ENCODE measurements around the gene CXXC5.

The CXXC5 gene

DNA sequence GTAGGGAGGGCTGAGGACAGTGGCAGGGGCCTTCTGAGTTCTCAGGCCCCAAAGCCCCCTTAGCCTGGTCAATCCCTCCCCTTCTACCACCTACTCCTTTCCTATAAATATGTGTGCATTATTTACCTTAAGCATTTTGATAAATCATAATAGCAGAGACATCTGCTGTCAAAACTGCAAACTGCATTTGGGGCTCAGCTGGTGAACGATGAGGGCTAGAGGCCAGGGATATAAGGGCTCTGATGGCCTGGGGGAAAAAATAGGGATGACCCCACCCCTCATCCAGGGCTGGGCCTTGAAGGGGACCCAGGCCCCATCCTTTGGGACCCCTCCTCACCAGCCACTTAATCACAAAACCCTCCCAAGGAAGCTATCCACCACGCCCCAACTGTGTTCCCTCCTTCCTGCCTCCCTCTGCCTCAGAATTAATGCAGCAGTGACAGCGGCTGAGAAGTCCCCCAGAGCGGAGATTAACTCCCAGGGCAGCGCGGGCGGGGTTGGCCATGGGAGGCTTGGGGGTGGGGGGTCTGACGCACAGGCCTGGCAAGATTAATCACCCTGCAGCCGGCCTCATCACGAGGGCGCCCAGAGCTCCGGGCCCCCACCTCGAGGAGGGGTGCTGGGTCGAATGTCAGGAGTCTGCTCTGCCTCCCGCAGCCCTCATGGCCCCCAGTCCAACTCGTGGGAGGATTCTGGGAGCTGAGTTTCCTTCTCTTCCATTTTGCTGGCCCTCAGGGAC is 42.1 kb downstream of the CXXC5 start:
- in situ Hi-C loops (cut with MboI; ENCODE audit: low sequenced_read_pairs), result no loop called here

- in situ Hi-C loops (cut with MboI; ENCODE audit: low sequenced_read_pairs), result no loop called here
These were observed 42.9 kb downstream of the CXXC5 start for GRCh38 chr5:139690803-139691629.

GRCh38 chr5:139692148-139692547 is 44.0 kb downstream of the CXXC5 start:
- in situ Hi-C loops (cut with MboI; ENCODE audit: low sequenced_read_pairs), result no loop called here

DNA sequence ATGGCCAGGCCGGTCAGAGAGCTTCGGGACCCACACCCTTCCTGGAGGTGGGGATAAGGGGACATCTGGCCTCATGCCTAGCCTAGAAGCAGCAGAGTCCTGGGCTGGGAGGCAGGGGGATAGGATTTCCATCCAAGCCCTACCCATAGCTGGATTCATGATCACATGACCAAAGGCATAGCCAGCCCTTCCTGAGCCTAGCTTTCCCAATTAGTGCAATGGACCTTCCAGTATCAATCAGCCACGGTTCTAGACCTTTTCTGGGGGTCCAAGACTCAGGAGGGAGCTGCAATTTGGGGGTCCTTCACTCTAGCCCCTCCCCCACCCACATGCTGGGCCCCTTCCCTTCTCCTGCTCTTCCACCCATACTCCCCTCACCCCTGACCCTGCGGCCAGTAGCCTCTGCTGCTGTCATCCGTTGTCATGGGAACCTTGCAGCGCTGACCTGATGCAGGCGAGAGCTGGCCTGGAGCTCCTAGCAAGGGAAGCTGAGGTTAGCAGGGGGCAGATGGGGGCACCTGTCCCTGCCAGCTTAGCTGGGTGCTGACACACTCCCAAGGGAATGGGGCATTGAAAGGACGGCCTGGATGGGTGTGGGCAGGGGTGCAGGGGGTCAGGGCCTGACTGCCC is 44.6 kb downstream of the CXXC5 start:
- in situ Hi-C loops (cut with MboI; ENCODE audit: low sequenced_read_pairs), result no loop called here

DNA sequence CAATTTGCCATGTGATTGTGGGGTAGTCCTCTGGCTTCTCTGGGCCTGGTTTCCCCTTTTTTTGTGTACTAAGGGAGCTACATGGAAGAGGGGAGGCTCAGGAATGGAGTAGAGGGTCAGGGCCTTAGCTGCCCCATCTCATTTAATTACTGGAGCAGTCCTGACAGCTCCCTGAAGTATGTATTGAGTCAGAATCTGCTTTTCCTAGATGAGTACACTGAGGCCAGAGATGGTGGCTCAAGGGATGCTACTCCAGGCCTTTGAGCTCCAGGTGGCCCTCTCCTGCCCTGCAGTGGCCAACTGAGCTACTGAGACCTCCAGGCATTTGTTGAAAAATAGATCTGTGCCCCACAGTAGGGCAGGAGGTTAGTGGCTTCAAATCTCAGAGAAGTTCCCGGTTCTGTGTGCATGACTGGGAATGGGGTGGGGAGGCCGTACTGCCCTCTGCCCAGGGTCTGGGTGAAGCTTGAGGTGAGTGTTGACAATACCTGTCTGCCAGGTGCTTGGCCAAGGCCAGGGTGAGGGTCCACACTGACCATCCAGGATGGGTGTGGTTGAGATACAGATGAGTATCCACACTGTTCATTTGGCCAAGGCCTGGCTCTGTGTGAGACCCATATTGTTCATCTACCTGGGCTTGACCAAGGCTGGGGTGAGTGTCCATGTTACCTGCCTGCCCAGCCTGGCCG is 45.7 kb downstream of the CXXC5 start:
- in situ Hi-C loops (cut with MboI; ENCODE audit: low sequenced_read_pairs), result no loop called here

GRCh38 chr5:139694556-139695177 is 46.5 kb downstream of the CXXC5 start:
- in situ Hi-C loops (cut with MboI; ENCODE audit: low sequenced_read_pairs), result no loop called here

- in situ Hi-C loops (cut with MboI; ENCODE audit: low sequenced_read_pairs), result no loop called here
These were observed 47.0 kb downstream of the CXXC5 start for GRCh38 chr5:139695178-139695573.

DNA sequence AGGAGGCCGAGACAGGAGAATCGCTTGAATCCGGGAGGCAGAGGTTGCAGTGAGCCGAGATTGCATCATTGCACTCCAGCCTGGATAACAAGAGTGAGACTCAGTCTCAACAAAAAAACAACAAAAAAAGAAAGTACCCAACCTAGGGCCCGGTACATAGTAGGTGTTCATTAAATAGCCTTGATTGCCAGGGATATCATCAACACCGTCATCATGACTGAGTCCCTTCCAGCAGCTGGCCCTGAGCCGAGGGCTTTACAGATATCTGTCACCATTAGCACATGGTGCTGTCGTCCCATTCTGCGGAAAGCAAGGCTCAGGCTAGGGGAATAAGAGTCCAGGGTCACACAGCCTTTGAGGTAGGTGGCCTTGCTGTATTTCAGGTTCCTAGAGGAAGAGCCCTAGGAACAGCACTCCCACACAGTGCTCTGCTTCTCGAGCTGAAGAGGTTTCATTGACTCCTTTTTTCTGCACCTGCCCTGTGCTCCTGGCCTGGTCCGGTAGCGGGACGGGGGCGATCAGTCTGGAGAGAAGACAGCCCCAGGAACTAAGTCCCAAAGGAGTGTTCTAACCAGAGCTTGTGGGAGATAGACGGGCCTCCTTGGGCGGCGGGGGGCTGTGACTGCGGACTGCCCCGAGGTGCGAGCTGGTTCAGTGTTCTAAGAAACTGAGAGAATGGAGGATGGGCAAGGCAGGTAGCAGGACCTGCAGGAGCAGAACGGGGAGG is 48.2 kb downstream of the CXXC5 start:
- in situ Hi-C loops (cut with MboI; ENCODE audit: low sequenced_read_pairs), result no loop called here

DNA sequence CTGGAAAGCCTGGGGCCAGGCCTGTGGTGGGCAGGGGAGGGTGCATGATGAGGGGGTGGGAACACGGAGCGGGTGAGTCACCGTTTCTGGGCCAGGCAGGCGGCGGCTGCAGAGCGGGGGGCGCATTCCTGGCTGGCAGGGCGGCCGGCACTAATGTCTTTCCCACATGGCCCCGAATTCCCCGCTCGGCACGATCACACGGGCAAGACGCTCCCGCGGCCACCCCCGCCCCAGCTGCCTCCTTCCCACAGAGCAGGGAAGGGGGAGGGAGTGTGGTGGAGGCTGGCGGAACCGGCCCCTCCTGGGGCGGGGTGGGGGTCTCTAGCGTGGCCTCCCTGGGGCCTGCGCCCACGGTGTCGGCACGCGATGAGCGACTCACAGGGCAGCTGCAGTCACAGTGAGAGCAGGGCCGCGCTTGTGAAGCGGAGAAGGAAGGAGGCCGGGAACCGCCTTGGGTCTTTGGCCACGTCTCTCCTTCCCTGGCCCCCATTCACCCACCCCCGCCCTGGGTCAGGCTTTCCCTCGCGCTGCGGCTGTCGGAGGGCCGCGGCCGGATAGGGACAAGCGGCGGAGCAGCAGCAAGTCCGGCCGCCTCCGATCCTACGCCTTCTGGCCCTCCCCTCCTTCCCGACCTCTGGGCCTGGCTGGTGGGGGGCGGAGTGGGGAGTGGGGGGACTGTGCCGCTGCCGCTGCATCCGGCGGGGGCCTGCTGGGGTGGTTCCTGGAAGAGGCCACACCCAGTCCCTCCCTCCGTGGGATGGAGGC is 48.9 kb downstream of the CXXC5 start:
- in situ Hi-C loops (cut with MboI; ENCODE audit: low sequenced_read_pairs), result no loop called here

DNA sequence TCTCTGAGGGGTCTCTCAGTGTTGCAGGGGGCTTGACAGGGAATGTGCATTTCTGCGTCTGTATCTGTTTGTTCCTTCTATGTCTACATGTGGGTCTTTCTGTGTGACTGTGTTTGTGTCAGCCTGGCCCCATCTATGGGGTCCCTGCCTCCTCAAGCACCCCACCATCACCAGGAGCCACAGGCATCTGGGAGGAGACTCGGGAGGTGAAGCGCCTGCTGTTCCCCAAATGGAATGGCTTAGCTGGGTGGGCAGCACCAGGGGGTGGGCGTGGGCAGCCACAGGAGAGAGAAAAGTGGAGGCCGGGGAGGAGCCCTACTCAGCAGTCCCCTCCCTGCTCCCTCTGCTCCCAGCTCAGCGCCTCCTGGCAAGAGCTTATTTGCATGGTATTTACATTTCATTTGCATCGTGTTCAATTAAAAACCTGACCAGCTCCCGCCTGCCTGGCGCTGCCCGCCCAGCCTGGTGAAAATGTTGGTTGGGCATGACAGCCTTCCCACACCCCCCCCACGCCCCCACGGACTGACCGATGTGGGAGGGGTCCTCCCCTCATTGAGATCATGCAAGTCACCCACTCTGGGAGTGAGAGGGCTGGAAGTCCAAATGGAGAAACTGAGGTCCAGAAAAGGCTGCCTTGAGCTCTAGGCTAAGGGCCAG is 50.5 kb downstream of the CXXC5 start:
- in situ Hi-C loops (cut with MboI; ENCODE audit: low sequenced_read_pairs), result no loop called here

- in situ Hi-C loops (cut with MboI; ENCODE audit: low sequenced_read_pairs), result no loop called here
These were observed 51.2 kb downstream of the CXXC5 start for GRCh38 chr5:139699351-139699750.

- in situ Hi-C loops (cut with MboI; ENCODE audit: low sequenced_read_pairs), result no loop called here
These were observed 52.5 kb downstream of the CXXC5 start for GRCh38 chr5:139700711-139701055.

DNA sequence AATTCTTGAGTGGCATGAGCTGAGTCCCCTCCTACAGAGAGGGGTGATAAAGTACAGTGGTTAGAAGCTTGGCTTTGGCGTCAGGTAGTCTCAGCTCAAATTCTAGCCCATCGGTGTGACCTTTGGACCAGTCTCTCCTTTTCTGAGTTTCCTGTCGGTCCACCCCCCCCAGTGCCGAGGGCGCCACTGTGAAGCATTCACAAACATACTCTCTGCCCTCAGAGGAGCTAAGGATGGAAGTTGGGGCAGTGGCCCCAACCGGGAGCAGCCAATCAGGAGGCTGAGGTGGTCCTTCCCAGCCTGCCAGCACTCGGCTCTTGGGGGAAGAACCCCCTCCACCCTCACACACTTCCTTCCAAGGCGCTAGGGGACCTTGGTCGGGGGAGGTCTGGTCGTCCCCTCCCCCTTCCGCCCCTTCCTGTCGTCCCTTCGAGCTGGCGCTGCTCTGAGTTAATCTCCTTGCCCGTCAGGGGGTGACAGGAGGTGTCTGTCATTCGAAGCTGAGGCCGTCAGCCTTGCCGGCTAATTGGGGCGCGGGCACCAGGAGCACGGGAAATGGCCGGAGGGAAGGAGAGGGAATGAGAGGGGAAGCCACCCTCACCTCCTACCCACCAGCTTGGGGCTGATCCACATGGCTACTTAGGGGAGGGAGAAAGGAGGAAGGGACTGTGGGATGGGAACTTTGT is 53.0 kb downstream of the CXXC5 start:
- in situ Hi-C loops (cut with MboI; ENCODE audit: low sequenced_read_pairs), result no loop called here

GRCh38 chr5:139702548-139702947 is 54.4 kb downstream of the CXXC5 start:
- in situ Hi-C loops (cut with MboI; ENCODE audit: low sequenced_read_pairs), result no loop called here

DNA sequence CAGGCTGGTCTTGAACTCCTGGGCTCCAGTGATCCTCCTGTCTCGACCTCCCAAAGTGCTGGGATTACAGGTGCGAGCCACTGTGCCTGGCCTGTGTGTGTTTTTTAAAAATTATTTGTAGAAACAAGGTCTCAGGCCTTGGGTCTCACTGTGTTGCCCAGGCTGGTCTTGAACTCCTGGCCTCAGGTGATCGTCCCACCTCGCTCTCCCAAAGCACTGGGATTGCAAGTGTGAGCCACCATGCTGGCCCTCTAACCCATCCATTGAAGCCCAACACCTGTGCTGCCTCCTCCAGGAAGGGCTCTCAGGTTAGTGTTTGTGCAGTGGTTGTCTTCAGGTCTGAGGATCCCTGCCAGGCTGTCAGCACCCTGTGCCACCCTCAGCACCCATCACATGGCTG is 56.6 kb downstream of the CXXC5 start:
- in situ Hi-C loops (cut with MboI; ENCODE audit: low sequenced_read_pairs), result no loop called here

DNA sequence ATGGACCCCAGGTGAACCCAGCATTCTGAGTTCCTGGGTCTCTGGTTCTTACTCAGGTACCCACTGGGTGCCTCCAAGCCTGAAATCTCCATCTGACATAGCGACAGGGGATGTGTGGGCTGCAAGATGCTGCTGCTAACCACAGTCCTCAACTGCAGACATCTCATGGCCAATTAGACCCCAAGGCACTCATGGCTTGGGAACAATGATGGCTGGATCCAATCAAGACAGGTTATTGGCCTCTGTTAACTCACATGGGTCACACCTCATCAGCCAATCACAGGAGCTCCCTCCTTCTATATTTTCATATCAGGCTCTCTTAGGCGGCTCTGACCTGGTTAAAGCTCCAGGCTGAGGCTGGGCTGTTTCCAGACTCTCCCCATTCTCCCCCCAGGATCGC is 57.0 kb downstream of the CXXC5 start:
- in situ Hi-C loops (cut with MboI; ENCODE audit: low sequenced_read_pairs), result no loop called here

DNA sequence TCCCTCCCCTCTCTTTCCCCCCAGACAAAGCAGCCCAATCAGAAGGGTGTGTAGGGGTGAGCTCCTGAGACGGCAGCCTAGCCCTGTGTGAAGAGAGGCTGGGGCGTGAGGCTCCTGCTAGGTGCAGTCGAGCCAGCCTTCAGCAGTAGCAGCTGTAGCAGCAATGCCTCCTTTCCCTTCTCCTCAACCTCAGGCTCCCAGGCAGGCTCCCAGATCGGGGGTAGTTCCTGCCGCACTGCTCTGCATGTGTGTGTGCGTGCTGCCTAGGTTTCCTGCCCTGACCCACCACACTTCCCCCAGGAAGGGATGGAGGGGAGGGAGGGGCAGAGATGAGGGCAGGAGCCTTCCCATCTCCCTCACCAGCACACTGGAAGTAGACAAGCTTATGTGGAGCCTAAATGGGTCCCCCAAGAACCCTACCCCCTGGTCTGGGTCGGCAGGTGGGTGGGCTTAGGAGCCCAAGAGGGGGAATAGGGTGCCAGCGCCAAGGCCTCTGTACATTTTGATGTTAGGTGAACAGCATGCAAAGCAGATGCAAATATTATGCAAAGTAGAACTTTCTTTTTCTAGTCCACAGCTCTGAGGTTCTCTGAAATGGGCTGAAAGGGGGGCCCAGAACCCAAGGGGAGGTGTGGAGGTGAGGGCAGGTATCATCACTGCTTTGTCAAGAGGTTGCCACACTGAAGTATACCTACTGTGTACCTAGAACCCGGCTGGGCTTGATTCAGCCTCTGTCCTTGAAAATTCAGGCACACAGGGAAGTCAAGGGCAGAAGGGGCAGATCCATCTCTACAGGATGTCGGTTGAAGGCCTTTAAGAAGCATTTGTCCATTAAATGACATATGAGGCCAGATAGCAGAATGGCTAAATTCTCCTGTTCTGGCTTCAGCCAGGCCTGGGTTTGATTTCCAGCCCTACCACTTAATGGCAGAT is 57.8 kb downstream of the CXXC5 start:
- in situ Hi-C loops (cut with MboI; ENCODE audit: low sequenced_read_pairs), result no loop called here

Data from HL-60/S4 treated with retinoic acid at 250 ng/mL for 4 days and 3 days (cell line).